Mesenchymal stem cell (in vitro differentiated cells and primary cell): Measurements from ENCODE around the gene UNC119B.
A peak's percentile ranks its signal among the peaks of the same experiment; 100 is the strongest.

ENCODE experiments used
- DNase-seq: peaks from one replicate; pipeline ENCODE4 v3.0.0-alpha.2; 2013
- H2AFZ ChIP-seq: one replicate; pipeline ENCODE4 v1.6.1; 2013; ENCODE audit warnings: low read depth, mild to moderate bottlenecking, control low read depth, inconsistent platforms, low read length, moderate library complexity
- H2AK5ac ChIP-seq: 2 replicates; pipeline ENCODE4 v1.6.1; 2013; ENCODE audit warnings: low read length, moderate library complexity, mild to moderate bottlenecking, inconsistent platforms; ENCODE audit not compliant: severe bottlenecking
- H2BK120ac ChIP-seq: one replicate; pipeline ENCODE4 v1.6.1; 2013; ENCODE audit warnings: low read depth, mild to moderate bottlenecking, inconsistent platforms, low read length, moderate library complexity
- H2BK12ac ChIP-seq, 2 experiments: one replicate each; pipeline ENCODE4 v1.6.1; 2013; ENCODE audit warnings: inconsistent platforms in 2 of 2, low read length in 2 of 2, mild to moderate bottlenecking in 2 of 2, moderate library complexity in 2 of 2, control low read depth in 1 of 2
- H2BK15ac ChIP-seq: one replicate; pipeline ENCODE4 v1.6.1; 2013; ENCODE audit warnings: mild to moderate bottlenecking, low read depth, inconsistent platforms; ENCODE audit not compliant: poor library complexity, severe bottlenecking
- H2BK5ac ChIP-seq: 2 replicates; pipeline ENCODE4 v1.6.1; 2013; ENCODE audit warnings: low read depth, mild to moderate bottlenecking, low read length, control low read depth, inconsistent platforms; ENCODE audit not compliant: poor library complexity, severe bottlenecking
- H3K14ac ChIP-seq, 2 experiments: one replicate each; pipeline ENCODE4 v1.6.1; 2013; ENCODE audit warnings: inconsistent platforms in 2 of 2, low read length in 2 of 2, control low read depth in 1 of 2, mild to moderate bottlenecking in 1 of 2, moderate library complexity in 1 of 2
- H3K18ac ChIP-seq, 2 experiments: one replicate each; pipeline ENCODE4 v1.6.1; 2013; ENCODE audit warnings: inconsistent platforms in 2 of 2, low read length in 2 of 2, control low read depth in 1 of 2, low read depth in 1 of 2, mild to moderate bottlenecking in 1 of 2
- H3K23ac ChIP-seq, 2 experiments: one replicate each; pipeline ENCODE4 v1.6.1; 2013; ENCODE audit warnings: inconsistent platforms in 2 of 2, low read length in 2 of 2, mild to moderate bottlenecking in 2 of 2, moderate library complexity in 2 of 2, control low read depth in 1 of 2
- H3K27ac ChIP-seq: 2 replicates; pipeline ENCODE4 v1.5.1; 2013; ENCODE audit warnings: mild to moderate bottlenecking, moderate library complexity, low read length, control low read depth, inconsistent platforms; ENCODE audit not compliant: poor library complexity, severe bottlenecking
- H3K27me3 ChIP-seq, 2 experiments: 2 replicates each; pipeline versions ENCODE4 v1.6.1 to v1.7.0; 2013; ENCODE audit warnings: low read length in 2 of 2, mild to moderate bottlenecking in 2 of 2, moderate library complexity in 2 of 2, control low read depth in 1 of 2, inconsistent platforms in 1 of 2; ENCODE audit not compliant: control insufficient read depth in 1 of 2, insufficient read depth in 1 of 2
- H3K36me3 ChIP-seq, 2 experiments: 2 replicates each; pipeline versions ENCODE4 v1.6.1 to v1.7.0; 2013; ENCODE audit warnings: low read length in 2 of 2, control low read depth in 1 of 2, inconsistent platforms in 1 of 2, low read depth in 1 of 2, mild to moderate bottlenecking in 1 of 2; ENCODE audit not compliant: insufficient read depth in 2 of 2, control insufficient read depth in 1 of 2
- H3K4ac ChIP-seq, 2 experiments: one replicate each; pipeline ENCODE4 v1.6.1; 2013; ENCODE audit warnings: inconsistent platforms in 2 of 2, low read length in 2 of 2, mild to moderate bottlenecking in 2 of 2, moderate library complexity in 2 of 2, control low read depth in 1 of 2, low read depth in 1 of 2
- H3K4me1 ChIP-seq: 2 replicates; pipeline ENCODE4 v1.6.1; 2013; ENCODE audit warnings: low read depth, low read length, control low read depth; ENCODE audit not compliant: control insufficient read depth, insufficient read depth
- H3K4me2 ChIP-seq: 2 replicates; pipeline ENCODE4 v1.6.1; 2013; ENCODE audit warnings: low read length, mild to moderate bottlenecking, inconsistent platforms; ENCODE audit not compliant: poor library complexity, severe bottlenecking
- H3K4me3 ChIP-seq, 2 experiments: 2 replicates each; pipeline versions ENCODE4 v1.5.1 to v1.7.0; 2013; ENCODE audit warnings: low read length in 2 of 2, mild to moderate bottlenecking in 2 of 2, control low read depth in 1 of 2, low read depth in 1 of 2; ENCODE audit not compliant: insufficient read depth in 1 of 2
- H3K79me1 ChIP-seq: replicated peaks from 2 replicates; pipeline ENCODE4 v1.6.1; 2013; ENCODE audit warnings: mild to moderate bottlenecking, control low read depth, low read length, inconsistent platforms; ENCODE audit not compliant: poor library complexity, severe bottlenecking
- H3K9ac ChIP-seq: 2 replicates; pipeline ENCODE4 v1.7.0; 2013; ENCODE audit warnings: mild to moderate bottlenecking, low read length, moderate library complexity
- H3K9me3 ChIP-seq: 2 replicates; pipeline ENCODE4 v1.7.0; 2013; ENCODE audit warnings: mild to moderate bottlenecking, low read length; ENCODE audit not compliant: control insufficient read depth
- H4K8ac ChIP-seq: one replicate; pipeline ENCODE4 v1.6.1; 2013; ENCODE audit warnings: inconsistent platforms, mild to moderate bottlenecking, low read length, moderate library complexity
- H4K91ac ChIP-seq: one replicate; pipeline ENCODE4 v1.6.1; 2013; ENCODE audit warnings: mild to moderate bottlenecking, low read length, inconsistent platforms
- WGBS: methylation state at CpG from one replicate; pipeline ENCODE4 v1.1.7; 2013; ENCODE audit warnings: mixed read lengths; 5-methylcytosine and 5-hydroxymethylcytosine counted together

Gene UNC119B

DNA sequence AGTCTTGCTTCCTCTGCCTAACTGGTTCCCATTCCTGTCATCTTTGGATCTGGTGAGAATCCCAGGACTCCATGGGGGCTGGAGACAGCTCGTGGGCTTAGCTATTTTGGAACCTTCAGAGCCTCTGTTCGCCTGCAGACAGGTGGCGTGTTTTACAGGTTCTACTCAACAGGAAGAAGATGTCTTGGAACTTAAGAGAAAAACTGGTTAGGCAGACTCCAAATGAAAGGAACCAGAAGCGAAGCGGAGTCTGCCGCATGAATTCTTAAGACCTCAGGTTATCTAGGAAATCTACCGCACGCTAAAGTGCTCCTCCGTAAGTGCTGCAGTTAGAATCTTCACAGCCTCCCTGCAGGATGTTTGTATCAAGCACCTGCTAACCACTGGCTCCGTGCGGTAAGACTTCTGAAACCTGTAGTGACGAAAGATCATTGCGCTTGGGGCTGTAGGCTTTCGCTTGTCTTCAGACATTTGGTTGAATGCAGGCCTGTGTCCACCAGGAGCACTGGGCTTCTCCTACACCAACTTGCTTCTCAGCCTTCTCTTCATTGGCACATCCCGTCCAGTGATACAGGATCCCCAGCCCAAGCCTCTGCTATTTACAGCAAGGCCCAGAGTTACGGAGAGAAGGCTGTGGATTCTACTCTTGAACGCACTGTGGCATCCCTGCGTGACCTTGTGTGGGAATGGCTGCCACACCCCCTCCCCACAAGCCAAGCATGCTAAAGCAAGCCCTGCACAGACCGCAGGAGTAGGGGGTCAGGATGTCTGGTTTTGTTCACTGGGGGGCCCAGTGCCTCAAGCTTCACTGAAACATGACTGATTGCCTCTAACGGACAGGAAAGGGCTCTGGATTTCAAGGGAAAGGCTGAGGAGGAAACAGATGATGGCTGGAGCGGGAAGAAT is 50.3 kb downstream of the UNC119B start:
- Histone ChIP-seq H2AK5ac (no peak overlapping the region), H3K27me3 (no peaks in the 10 kb centered on the region), H3K36me3 (peaks cover 29 to 51% of the 10 kb centered on the region in 2 experiments), H2BK12ac (peak overlapping the region in 1 of 2 experiments; percentile 21), H3K4me2 (no peak overlapping the region), H2BK120ac (no peak overlapping the region), H3K4me1 (peaks cover 13% of the 10 kb centered on the region), H2AFZ (no peak overlapping the region), H3K27ac (no peak overlapping the region), H2BK15ac (peak overlapping the region; percentile 34), H3K18ac (peak overlapping the region in 1 of 2 experiments; percentile 29), H3K9me3 (no peaks in the 10 kb centered on the region), H4K8ac (no peak overlapping the region), H3K9ac (no peak overlapping the region), H3K4me3 (no peak overlapping the region), H4K91ac (peak overlapping the region; percentile 65), H3K4ac (peak overlapping the region in 1 of 2 experiments; percentile 16), H3K23ac (no peak overlapping the region), H3K79me1 (no peaks in the 10 kb centered on the region), H3K14ac (no peak overlapping the region), H2BK5ac (no peak overlapping the region)
- peak; percentile 43 for DNase-seq
- WGBS = 79% methylated on average over 21 of the region's 21 CpGs

DNA sequence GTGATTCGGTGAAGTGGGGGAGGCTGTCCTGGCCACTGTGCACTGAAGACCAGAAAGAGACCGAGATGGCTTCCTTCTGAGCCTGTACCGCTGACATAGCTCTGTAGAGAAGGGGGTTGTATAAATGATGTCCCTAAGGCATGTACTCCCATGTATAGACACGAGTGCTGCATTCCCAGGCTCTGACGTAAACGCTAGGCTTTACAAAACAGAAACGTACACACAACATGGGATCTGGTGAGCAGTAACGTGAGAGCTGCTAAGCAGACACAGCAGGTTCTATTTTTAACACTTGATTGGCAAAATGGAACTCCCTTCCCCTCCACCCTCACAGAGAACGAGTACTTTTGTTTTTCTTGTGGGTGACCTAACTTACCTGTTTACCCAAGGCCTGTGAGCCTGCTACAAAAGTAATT is 51.3 kb downstream of the UNC119B start:
- no peak overlapping the region for H2AFZ ChIP-seq
- no peak overlapping the region for H3K4ac ChIP-seq
- H3K18ac ChIP-seq = peak overlapping the region in 1 of 2 experiments; percentile 68
- H3K36me3 ChIP-seq = peaks cover 38 to 60% of the 10 kb centered on the region in 2 experiments
- H3K14ac ChIP-seq = no peak overlapping the region
- no peak overlapping the region for H4K8ac ChIP-seq
- H3K27ac ChIP-seq = no peak overlapping the region
- no peak overlapping the region for H2BK12ac ChIP-seq
- no peaks in the 10 kb centered on the region for H3K9me3 ChIP-seq
- no peaks in the 10 kb centered on the region for H3K79me1 ChIP-seq
- H2AK5ac ChIP-seq = no peak overlapping the region
- no peak overlapping the region for H3K4me2 ChIP-seq
- no peak overlapping the region for H2BK15ac ChIP-seq
- H3K4me1 ChIP-seq = peaks cover 13% of the 10 kb centered on the region
- H4K91ac ChIP-seq = no peak overlapping the region
- H3K9ac ChIP-seq = peak overlapping the region; percentile 13
- H3K27me3 ChIP-seq = no peaks in the 10 kb centered on the region
- no peak overlapping the region for H2BK5ac ChIP-seq
- H3K23ac ChIP-seq = no peak overlapping the region
- peak; percentile 98 for DNase-seq
- WGBS = 21% methylated on average over 9 of the region's 9 CpGs
- H2BK120ac ChIP-seq = no peak overlapping the region
- H3K4me3 ChIP-seq = no peak overlapping the region

- no peaks in the 10 kb centered on the region for H3K79me1 ChIP-seq
- no peaks in the 10 kb centered on the region for H3K27me3 ChIP-seq
- H2BK120ac ChIP-seq = no peak overlapping the region
- H3K36me3 ChIP-seq = peaks cover 44 to 66% of the 10 kb centered on the region in 2 experiments
- H2BK15ac ChIP-seq = no peak overlapping the region
- no peak overlapping the region for H4K91ac ChIP-seq
- H3K9ac ChIP-seq = peak overlapping the region; percentile 13
- H2AFZ ChIP-seq = no peak overlapping the region
- H3K18ac ChIP-seq = peak overlapping the region in 1 of 2 experiments; percentile 68
- H3K4me1 ChIP-seq = peaks cover 13% of the 10 kb centered on the region
- H3K4ac ChIP-seq = no peak overlapping the region
- no peak overlapping the region for H3K4me2 ChIP-seq
- no peak overlapping the region for H2AK5ac ChIP-seq
- H3K9me3 ChIP-seq = no peaks in the 10 kb centered on the region
- DNase-seq = no peak
- H2BK12ac ChIP-seq = no peak overlapping the region
- H3K4me3 ChIP-seq = no peak overlapping the region
- no peak overlapping the region for H3K14ac ChIP-seq
- H3K23ac ChIP-seq = no peak overlapping the region
- 79% methylated on average over 6 of the region's 6 CpGs for WGBS
- no peak overlapping the region for H3K27ac ChIP-seq
- H2BK5ac ChIP-seq = no peak overlapping the region
- H4K8ac ChIP-seq = no peak overlapping the region
These were observed 51.8 kb downstream of the UNC119B start for GRCh38 chr12:120762086-120762485.

- H3K27ac ChIP-seq = no peak overlapping the region
- no peak overlapping the region for H2BK5ac ChIP-seq
- peaks cover 2% of the 10 kb centered on the region for H3K79me1 ChIP-seq
- no peak for DNase-seq
- H3K4me2 ChIP-seq = no peak overlapping the region
- H3K36me3 ChIP-seq = peaks cover 52 to 77% of the 10 kb centered on the region in 2 experiments
- no peaks in the 10 kb centered on the region for H3K27me3 ChIP-seq
- no peak overlapping the region for H2AFZ ChIP-seq
- no peak overlapping the region for H2BK120ac ChIP-seq
- no peak overlapping the region for H3K4me3 ChIP-seq
- no peak overlapping the region for H4K8ac ChIP-seq
- H2BK12ac ChIP-seq = no peak overlapping the region
- no peak overlapping the region for H3K9ac ChIP-seq
- no peaks in the 10 kb centered on the region for H3K9me3 ChIP-seq
- 83% methylated on average over 3 of the region's 3 CpGs for WGBS
- H2BK15ac ChIP-seq = no peak overlapping the region
- no peak overlapping the region for H3K14ac ChIP-seq
- no peak overlapping the region for H4K91ac ChIP-seq
- H3K18ac ChIP-seq = no peak overlapping the region
- no peak overlapping the region for H3K4ac ChIP-seq
- no peak overlapping the region for H2AK5ac ChIP-seq
- no peak overlapping the region for H3K23ac ChIP-seq
- H3K4me1 ChIP-seq = peaks cover 13% of the 10 kb centered on the region
These were observed 53.0 kb downstream of the UNC119B start for GRCh38 chr12:120763250-120763649.
